HG03135 (cell line): ENCODE data around the gene AKAP13.
"Not testable (repeated sequence)": the region's sequence is repeated elsewhere in the genome, so short reads cannot be mapped to it uniquely, and the experiment has no call there.

ENCODE experiments used
- ATAC-seq: cut with Tn5 transposase; IDR thresholded peaks from one replicate; pipeline ENCODE4 v1.9.1; 2021; ENCODE audit warnings: mild to moderate bottlenecking, moderate library complexity; ENCODE audit not compliant: unreplicated experiment

The AKAP13 gene

GRCh38 chr15:85778107-85778776 lies 397.8 kb downstream of the AKAP13 start:
- no peak for ATAC-seq

GRCh38 chr15:85779249-85779648 lies 398.8 kb downstream of the AKAP13 start:
- no peak for ATAC-seq

- no peak for ATAC-seq
Measured at GRCh38 chr15:85780225-85780985, 400.0 kb downstream of the AKAP13 start.

GRCh38 chr15:85781099-85781498 lies 400.7 kb downstream of the AKAP13 start:
- no peak for ATAC-seq

- no peak for ATAC-seq
Measured at GRCh38 chr15:85782064-85782463, 401.7 kb downstream of the AKAP13 start.

- ATAC-seq = no peak
Measured at GRCh38 chr15:85785887-85786780, 405.7 kb downstream of the AKAP13 start.

- ATAC-seq = no peak
Measured at GRCh38 chr15:85786781-85787114, 406.3 kb downstream of the AKAP13 start.

GRCh38 chr15:85788771-85789495 lies 408.5 kb downstream of the AKAP13 start:
- no peak for ATAC-seq

- no peak for ATAC-seq
Measured at GRCh38 chr15:85789496-85789875, 409.1 kb downstream of the AKAP13 start.

GRCh38 chr15:85792102-85792731 lies 411.8 kb downstream of the AKAP13 start:
- ATAC-seq = no peak

- ATAC-seq = no peak
Measured at GRCh38 chr15:85792912-85793590, 412.6 kb downstream of the AKAP13 start.

- ATAC-seq = peak; percentile 43
Measured at GRCh38 chr15:85793641-85794597, 413.5 kb downstream of the AKAP13 start.

GRCh38 chr15:85794598-85795336 lies 414.4 kb downstream of the AKAP13 start, which contains the start of gene KLHL25:
KLHL25 (minus strand) TSS chr15:85794925; CDS start chr15:85769810, 25,115 bp downstream.
- peak; percentile 99 for ATAC-seq

GRCh38 chr15:85795337-85796305 lies 415.2 kb downstream of the AKAP13 start:
- no peak for ATAC-seq

- ATAC-seq = not testable (repeated sequence)
Measured at GRCh38 chr15:85796371-85796770, 416.0 kb downstream of the AKAP13 start.
